Suprapubic skin (tissue), 4 donors: ENCODE results near the gene MOSPD2.

Experiments
- CTCF ChIP-seq, 2 donors: fragments of 200-600 bp in 1 of 2; fragments of 450-650 bp in 1 of 2; sonication (generic) in 1 of 2; IDR thresholded peaks; one replicate each; pipeline ENCODE4 v1.5.1; 2016 to 2019; ENCODE audit warnings: antibody characterized with exemption in 2 of 2, mild to moderate bottlenecking in 1 of 2, moderate library complexity in 1 of 2
- EP300 ChIP-seq: sonication (generic); formaldehyde crosslinking; IDR thresholded peaks from one replicate; pipeline ENCODE4 v1.6.1; 2017; ENCODE audit warnings: antibody characterized with exemption
- POLR2AphosphoS5 ChIP-seq, 3 donors: sonication (generic); formaldehyde crosslinking; IDR thresholded peaks; one replicate each; pipeline ENCODE4 v1.6.1; 2017; ENCODE audit warnings: antibody characterized with exemption in 3 of 3

GRCh38 chrX:14964500-14964899 lies 91.3 kb downstream of the MOSPD2 start:
- TF ChIP-seq CTCF (IDR thresholded peaks at IDR 0.05), result no peak
- no peak for TF ChIP-seq POLR2AphosphoS5 (IDR thresholded peaks at IDR 0.05)
- TF ChIP-seq EP300, result no peak
